Right lobe of liver (tissue), 6 donors: Measurements from ENCODE around the gene OPN1MW3. TPM values are rescaled to one million over a fixed set of nuclear protein-coding genes. Genes with fewer than 3 reads are reported as not detected.

Experiments used
- ATAC-seq, 4 donors: fragments of 200-7000 bp; cut with Tn5 transposase; one replicate each; pipeline ENCODE4 v1.9.1; 2020; ENCODE audit warnings: mild to moderate bottlenecking in 4 of 4, moderate library complexity in 4 of 4
- DNase-seq, 3 donors: peaks; one replicate each; pipeline ENCODE4 v3.0.0-alpha.2; 2020
- H3K27ac ChIP-seq, 3 donors: fragments of 200-600 bp; one replicate each; pipeline ENCODE4 v1.8.0; 2022
- H3K27me3 ChIP-seq, 2 donors: fragments of 200-600 bp; one replicate each; pipeline ENCODE4 v1.8.0; 2022
- H3K36me3 ChIP-seq, 4 donors: fragments of 200-600 bp; sonication (generic) in 1 of 4; one replicate each; pipeline versions ENCODE4 v1.5.1 to v1.8.0; 2017 to 2022; ENCODE audit warnings: control low read depth in 1 of 4
- H3K4me1 ChIP-seq, 4 donors: fragments of 200-600 bp; sonication (generic) in 1 of 4; one replicate each; pipeline versions ENCODE4 v1.5.1 to v1.8.0; 2017 to 2022; ENCODE audit warnings: control low read depth in 1 of 4
- H3K4me3 ChIP-seq, 3 donors: fragments of 200-600 bp; one replicate each; pipeline ENCODE4 v1.8.0; 2022
- H3K9me3 ChIP-seq, 4 donors: fragments of 200-600 bp; sonication (generic) in 1 of 4; one replicate each; pipeline versions ENCODE4 v1.5.1 to v1.8.0; 2017 to 2022; ENCODE audit warnings: control low read depth in 1 of 4
- CTCF ChIP-seq, 4 donors: fragments of 200-600 bp in 3 of 4; fragments of 450-650 bp in 1 of 4; IDR thresholded peaks; one replicate each; pipeline versions ENCODE4 v1.5.1 to v1.8.0; 2016 to 2022; ENCODE audit warnings: antibody characterized with exemption in 4 of 4, mild to moderate bottlenecking in 2 of 4
- POLR2A ChIP-seq: fragments of 450-650 bp; IDR thresholded peaks from one replicate; pipeline ENCODE4 v1.6.1; 2017; ENCODE audit warnings: antibody characterized with exemption, mild to moderate bottlenecking
- WGBS: methylation state at CpG from one replicate; pipeline ENCODE4 v1.1.6; 2018; ENCODE audit warnings: low coverage, low lambda C conversion rate; ENCODE audit not compliant: insufficient coverage; ENCODE audit errors: missing lambda C conversion rate; 5-methylcytosine and 5-hydroxymethylcytosine counted together
- intact Hi-C, 2 donors: fragments of 100-400 bp; cut with DNase I; formaldehyde crosslinking; loops; one replicate each; pipeline versions ENCODE4 v1.11.2 to v1.14.1; 2022
- total RNA-seq, 6 experiments: library from RNA; depleted of rRNA in 2 of 6; stranded (reverse); fragments of >200 nt in 2 of 6; fragmentation: NEBNext Ultra II Directional in 3 of 6; extraction: Animal tissue kit (Norgen Biotek cat#: 25700) in 3 of 6; gene quantifications; one replicate each; pipeline versions ENCODE4 v1.1.0 to v1.2.4, GENCODE V29; 2016 to 2023
- donor health status: DM: no; HTN: yes; CAD: no.
- donor health status: DM: no; HTN: no; CAD: no.
- donor health status: DM: no; HTN: no; CAD: no.
- donor health status: DM: no; HTN: yes; CAD: no.
- donor health status: DM: no; HTN: yes; CAD: no.

The OPN1MW3 gene
- total RNA-seq, 6 experiments from 2014 or later = not detected

- Histone ChIP-seq H3K4me1 (no peaks in the 10 kb centered on the region), H3K36me3 (no peaks in the 10 kb centered on the region), H3K27me3 (no peaks in the 10 kb centered on the region), H3K27ac (no peak overlapping the region), H3K4me3 (no peak overlapping the region), H3K9me3 (no peaks in the 10 kb centered on the region)
- 66% methylated on average over 7 of the region's 8 CpGs for WGBS
- DNase-seq (peak in 1 of 3 donors; percentile 5), ATAC-seq (no peak)
- TF ChIP-seq CTCF (IDR thresholded peaks at IDR 0.05) (no peak), POLR2A (no peak)
- intact Hi-C loops = no loop called here
Observed at GRCh38 chrX:154303476-154303875, 46.1 kb downstream of the OPN1MW3 start.

GRCh38 chrX:154304846-154305245, 47.5 kb downstream of the OPN1MW3 start:
- Histone ChIP-seq H3K36me3 (no peaks in the 10 kb centered on the region), H3K27ac (no peak overlapping the region), H3K27me3 (no peaks in the 10 kb centered on the region), H3K4me3 (no peak overlapping the region), H3K4me1 (no peaks in the 10 kb centered on the region), H3K9me3 (no peaks in the 10 kb centered on the region)
- DNase-seq (peak in 1 of 3 donors; percentile 11), ATAC-seq (no peak)
- TF ChIP-seq CTCF (IDR thresholded peaks at IDR 0.05) (no peak), POLR2A (no peak)
- intact Hi-C loops = no loop called here
- 77% methylated on average over 8 of the region's 10 CpGs for WGBS

- Histone ChIP-seq H3K27me3 (no peaks in the 10 kb centered on the region), H3K9me3 (no peaks in the 10 kb centered on the region), H3K27ac (no peak overlapping the region), H3K36me3 (no peaks in the 10 kb centered on the region), H3K4me1 (no peaks in the 10 kb centered on the region), H3K4me3 (no peak overlapping the region)
- ATAC-seq (no peak), DNase-seq (peak in 1 of 3 donors; percentile 18)
- TF ChIP-seq CTCF (IDR thresholded peaks at IDR 0.05) (no peak), POLR2A (no peak)
- 64% methylated on average over 9 of the region's 11 CpGs for WGBS
- intact Hi-C loops = no loop called here
Observed at GRCh38 chrX:154305541-154306205, 48.3 kb downstream of the OPN1MW3 start.

GRCh38 chrX:154307202-154307601, 49.8 kb downstream of the OPN1MW3 start:
- H3K36me3 ChIP-seq = no peaks in the 10 kb centered on the region
- 51% methylated on average over 2 of the region's 6 CpGs for WGBS
- no peaks in the 10 kb centered on the region for H3K4me1 ChIP-seq
- no peaks in the 10 kb centered on the region for H3K27me3 ChIP-seq
- intact Hi-C loops = no loop called here
- no peak for TF ChIP-seq POLR2A
- TF ChIP-seq CTCF (IDR thresholded peaks at IDR 0.05) = no peak
- H3K4me3 ChIP-seq = no peak overlapping the region
- no peaks in the 10 kb centered on the region for H3K9me3 ChIP-seq
- no peak overlapping the region for H3K27ac ChIP-seq
- ATAC-seq (no peak), DNase-seq (no peak)
